H9 (cell line): ENCODE results near the gene PTPRR. TPM values are rescaled to one million over a fixed set of nuclear protein-coding genes. Genes with fewer than 3 reads are reported as not detected.

Source experiments
- DNase-seq: peaks from one replicate; pipeline ENCODE4 v3.0.0-alpha.2; 2017
- H2AFZ ChIP-seq: one replicate; pipeline ENCODE4 v1.6.1; 2013; ENCODE audit warnings: mild to moderate bottlenecking, low read length, control low read depth, moderate library complexity
- H2AK5ac ChIP-seq: 2 replicates; pipeline ENCODE4 v1.6.1; 2013; ENCODE audit warnings: low read length, control low read depth, mixed read lengths; ENCODE audit not compliant: insufficient read length
- H2BK120ac ChIP-seq: one replicate; pipeline ENCODE4 v1.6.1; 2013; ENCODE audit warnings: low read depth, mild to moderate bottlenecking, low read length, control low read depth, inconsistent platforms; ENCODE audit not compliant: poor library complexity, severe bottlenecking
- H2BK12ac ChIP-seq: 2 replicates; pipeline ENCODE4 v1.6.1; 2013; ENCODE audit warnings: low read length, control low read depth, mixed read lengths, low read depth; ENCODE audit not compliant: insufficient read length
- H2BK15ac ChIP-seq: 2 replicates; pipeline ENCODE4 v1.6.1; 2013; ENCODE audit warnings: low read depth, low read length, control low read depth
- H2BK20ac ChIP-seq: one replicate; pipeline ENCODE4 v1.6.1; 2013; ENCODE audit warnings: low read depth, mild to moderate bottlenecking, low read length, control low read depth, inconsistent platforms; ENCODE audit not compliant: poor library complexity, severe bottlenecking
- H2BK5ac ChIP-seq: 2 replicates; pipeline ENCODE4 v1.6.1; 2013; ENCODE audit warnings: low read length, control low read depth, mixed read lengths; ENCODE audit not compliant: insufficient read length
- H3K14ac ChIP-seq: 2 replicates; pipeline ENCODE4 v1.6.1; 2013; ENCODE audit warnings: low read length, control low read depth; ENCODE audit not compliant: insufficient read depth
- H3K18ac ChIP-seq: 2 replicates; pipeline ENCODE4 v1.6.1; 2013; ENCODE audit warnings: low read depth, mild to moderate bottlenecking, mixed read lengths, low read length, control low read depth; ENCODE audit not compliant: insufficient read length
- H3K23ac ChIP-seq: 2 replicates; pipeline ENCODE4 v1.6.1; 2013; ENCODE audit warnings: low read length, control low read depth, mixed read lengths, low read depth; ENCODE audit not compliant: insufficient read length
- H3K23me2 ChIP-seq: 2 replicates; pipeline ENCODE4 v1.6.1; 2013; ENCODE audit warnings: low read depth, mild to moderate bottlenecking, mixed read lengths, low read length, control low read depth; ENCODE audit not compliant: insufficient read length, poor library complexity, severe bottlenecking
- H3K27ac ChIP-seq: 2 replicates; pipeline ENCODE4 v1.5.1; 2013; ENCODE audit warnings: low read length, control low read depth, mixed read lengths, low read depth; ENCODE audit not compliant: insufficient read length
- H3K27me3 ChIP-seq: 2 replicates; pipeline ENCODE4 v1.6.1; 2013; ENCODE audit warnings: low read length, control low read depth, inconsistent platforms; ENCODE audit not compliant: insufficient read depth
- H3K4ac ChIP-seq: 2 replicates; pipeline ENCODE4 v1.6.1; 2013; ENCODE audit warnings: low read depth, mild to moderate bottlenecking, control low read depth, inconsistent platforms, low read length, moderate library complexity
- H3K4me1 ChIP-seq: 2 replicates; pipeline ENCODE4 v1.6.1; 2013; ENCODE audit warnings: low read length, control low read depth, inconsistent platforms; ENCODE audit not compliant: insufficient read depth
- H3K4me2 ChIP-seq: 2 replicates; pipeline ENCODE4 v1.6.1; 2013; ENCODE audit warnings: low read length, control low read depth, mixed read lengths; ENCODE audit not compliant: insufficient read length, insufficient read depth
- H3K56ac ChIP-seq: 2 replicates; pipeline ENCODE4 v1.6.1; 2013; ENCODE audit warnings: low read depth, mild to moderate bottlenecking, mixed read lengths, low read length, control low read depth; ENCODE audit not compliant: insufficient read length
- H3K79me1 ChIP-seq: 2 replicates; pipeline ENCODE4 v1.6.1; 2013; ENCODE audit warnings: low read depth, mild to moderate bottlenecking, moderate library complexity, low read length, control low read depth, inconsistent platforms; ENCODE audit not compliant: insufficient read depth, poor library complexity, severe bottlenecking
- H3K79me2 ChIP-seq: 2 replicates; pipeline ENCODE4 v1.6.1; 2013; ENCODE audit warnings: low read length, control low read depth, inconsistent platforms; ENCODE audit not compliant: insufficient read depth
- H3K9ac ChIP-seq: 2 replicates; pipeline ENCODE4 v1.6.1; 2013; ENCODE audit warnings: low read length, control low read depth, mixed read lengths; ENCODE audit not compliant: insufficient read length; ENCODE audit errors: extremely low read depth
- H3K9me3 ChIP-seq: one replicate; pipeline ENCODE4 v1.6.1; 2013; ENCODE audit warnings: low read depth, low read length, inconsistent platforms; ENCODE audit not compliant: control insufficient read depth
- H3T11ph ChIP-seq: one replicate; pipeline ENCODE4 v1.6.1; 2013; ENCODE audit warnings: mild to moderate bottlenecking, low read length, control low read depth, inconsistent platforms
- H4K20me1 ChIP-seq: one replicate; pipeline ENCODE4 v1.6.1; 2013; ENCODE audit not compliant: control insufficient read depth, insufficient read length, insufficient read depth
- H4K5ac ChIP-seq: 2 replicates; pipeline ENCODE4 v1.6.1; 2013; ENCODE audit warnings: low read depth, mild to moderate bottlenecking, mixed read lengths, low read length, control low read depth; ENCODE audit not compliant: insufficient read length
- H4K8ac ChIP-seq: replicated peaks from 2 replicates; pipeline ENCODE4 v1.6.1; 2013; ENCODE audit warnings: low read length, control low read depth, mixed read lengths, low read depth; ENCODE audit not compliant: insufficient read length
- H4K91ac ChIP-seq: 2 replicates; pipeline ENCODE4 v1.6.1; 2013; ENCODE audit warnings: low read depth, mild to moderate bottlenecking, moderate library complexity, mixed read lengths, low read length, control low read depth; ENCODE audit not compliant: insufficient read length
- H3K27ac Mint-ChIP-seq, 3 experiments: 2 replicates in 2 of 3; 3 replicates in 1 of 3; pipeline ENCODE4 v1.8.0; 2020 to 2021; ENCODE audit warnings: mixed read lengths in 3 of 3, mild to moderate bottlenecking in 1 of 3, moderate library complexity in 1 of 3
- H3K27me3 Mint-ChIP-seq: 2 replicates; pipeline ENCODE4 v1.8.0; 2021; ENCODE audit warnings: low read depth, mild to moderate bottlenecking, moderate library complexity, mixed read lengths
- H3K36me3 Mint-ChIP-seq, 3 experiments: 2 replicates in 2 of 3; 3 replicates in 1 of 3; pipeline ENCODE4 v1.8.0; 2020 to 2021; ENCODE audit warnings: low read depth in 3 of 3, mixed read lengths in 3 of 3; ENCODE audit not compliant: insufficient read depth in 1 of 3
- H3K4me1 Mint-ChIP-seq, 2 experiments: 2 replicates each; pipeline ENCODE4 v1.8.0; 2020; ENCODE audit warnings: mixed read lengths in 2 of 2
- H3K4me3 Mint-ChIP-seq, 2 experiments: 2 replicates in 1 of 2; 3 replicates in 1 of 2; pipeline ENCODE4 v1.8.0; 2020 to 2021; ENCODE audit warnings: mild to moderate bottlenecking in 2 of 2, mixed read lengths in 2 of 2, moderate library complexity in 1 of 2
- H3K9me3 Mint-ChIP-seq, 2 experiments: 2 replicates in 1 of 2; 3 replicates in 1 of 2; pipeline ENCODE4 v1.8.0; 2020; ENCODE audit warnings: mild to moderate bottlenecking in 2 of 2, mixed read lengths in 2 of 2, moderate library complexity in 1 of 2
- CTCF ChIP-seq: fragments of 200-600 bp; sonication (generic); conservative IDR thresholded peaks from 3 replicates; pipeline ENCODE4 v1.8.0; 2021; ENCODE audit warnings: antibody characterized with exemption, mild to moderate bottlenecking
- WGBS: extraction: QIAGEN DNeasy Blood & Tissue Kit; methylation state at CpG from one replicate; pipeline ENCODE4 v1.1.7; 2013; ENCODE audit warnings: missing lambda C conversion rate, low lambda C conversion rate, mixed read lengths; ENCODE audit not compliant: insufficient read length; ENCODE audit errors: extremely low coverage; 5-methylcytosine and 5-hydroxymethylcytosine counted together
- total RNA-seq: library from RNA; stranded (reverse); gene quantifications from 2 replicates; pipeline ENCODE4 v1.2.1, GENCODE V29; 2021

PTPRR gene
- total RNA-seq, 1 experiment from 2014 or later = 0.22 TPM

DNA sequence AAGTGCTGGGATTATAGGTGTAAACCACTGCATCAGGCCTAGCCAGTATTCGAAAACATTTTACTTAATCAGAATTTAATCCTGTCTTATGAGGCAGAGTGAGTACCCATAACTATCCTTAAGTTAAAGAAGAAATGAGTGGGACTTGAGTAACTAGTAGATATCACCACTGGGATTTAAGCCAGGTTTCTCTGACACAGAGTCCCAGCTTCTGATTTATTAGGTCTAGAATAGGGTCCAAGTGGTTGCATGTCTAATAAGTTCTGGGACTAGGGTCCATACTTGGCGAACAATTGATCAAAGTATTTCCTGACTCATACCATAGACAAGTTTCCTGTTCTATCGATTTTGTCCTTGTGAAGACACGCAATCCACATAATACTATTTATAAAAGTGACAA, 302.2 kb downstream of the PTPRR start:
- H3K14ac ChIP-seq = no peak overlapping the region
- no peaks in the 10 kb centered on the region for H3K23me2 ChIP-seq
- no peak overlapping the region for H2BK5ac ChIP-seq
- H2BK15ac ChIP-seq = no peak overlapping the region
- no peak overlapping the region for H3K56ac ChIP-seq
- H3K4me2 ChIP-seq = no peak overlapping the region
- Mint-ChIP-seq H3K4me3 (no peak overlapping the region), H3K27ac (no peak overlapping the region; a peak in 1 of 7 replicates), H3K27me3 (no peaks in the 10 kb centered on the region; the same call in 1 of the 2 replicates), H3K4me1 (peaks cover 29 to 34% of the 10 kb centered on the region in 2 experiments), H3K36me3 (no peaks in the 10 kb centered on the region), H3K9me3 (no peaks in the 10 kb centered on the region)
- no peak overlapping the region for H3K23ac ChIP-seq
- no peaks in the 10 kb centered on the region for H3K9me3 ChIP-seq
- no CpG with 5 or more reads among the region's 4 CpGs for WGBS
- no peak overlapping the region for H3T11ph ChIP-seq
- H4K91ac ChIP-seq = no peak overlapping the region
- no peak overlapping the region for H2AK5ac ChIP-seq
- no peak overlapping the region for H4K8ac ChIP-seq
- no peaks in the 10 kb centered on the region for H3K79me1 ChIP-seq
- H3K4ac ChIP-seq = no peak overlapping the region
- H3K27ac ChIP-seq = no peak overlapping the region
- no peak overlapping the region for H2AFZ ChIP-seq
- no peak for DNase-seq
- no peak overlapping the region for H2BK120ac ChIP-seq
- no peaks in the 10 kb centered on the region for H3K79me2 ChIP-seq
- H2BK20ac ChIP-seq = no peak overlapping the region
- no peak overlapping the region for H3K9ac ChIP-seq
- H2BK12ac ChIP-seq = no peak overlapping the region
- no peak overlapping the region for H3K18ac ChIP-seq
- H3K27me3 ChIP-seq = no peaks in the 10 kb centered on the region
- peaks cover 4% of the 10 kb centered on the region; the same call in 1 of the 2 replicates for H3K4me1 ChIP-seq
- no peaks in the 10 kb centered on the region for H4K20me1 ChIP-seq
- TF ChIP-seq CTCF = no peak
- H4K5ac ChIP-seq = no peak overlapping the region
